Body of pancreas (tissue), 4 donors: ENCODE measurements around the gene ERBB4.

Experiments
- POLR2A ChIP-seq, 3 donors: fragments of 450-650 bp; IDR thresholded peaks; one replicate each; pipeline ENCODE4 v1.6.1; 2016; ENCODE audit warnings: antibody characterized with exemption in 3 of 3, mild to moderate bottlenecking in 2 of 3
- TF ChIP-seq, protein P1 (sequence below), 7 experiments: fragments of 450-650 bp in 4 of 7; fragments of 200-600 bp in 3 of 7; sonication (generic) in 3 of 7; IDR thresholded peaks; one replicate each; pipeline ENCODE4 v1.5.1; 2016 to 2019; ENCODE audit warnings: antibody characterized with exemption in 7 of 7

DNA sequence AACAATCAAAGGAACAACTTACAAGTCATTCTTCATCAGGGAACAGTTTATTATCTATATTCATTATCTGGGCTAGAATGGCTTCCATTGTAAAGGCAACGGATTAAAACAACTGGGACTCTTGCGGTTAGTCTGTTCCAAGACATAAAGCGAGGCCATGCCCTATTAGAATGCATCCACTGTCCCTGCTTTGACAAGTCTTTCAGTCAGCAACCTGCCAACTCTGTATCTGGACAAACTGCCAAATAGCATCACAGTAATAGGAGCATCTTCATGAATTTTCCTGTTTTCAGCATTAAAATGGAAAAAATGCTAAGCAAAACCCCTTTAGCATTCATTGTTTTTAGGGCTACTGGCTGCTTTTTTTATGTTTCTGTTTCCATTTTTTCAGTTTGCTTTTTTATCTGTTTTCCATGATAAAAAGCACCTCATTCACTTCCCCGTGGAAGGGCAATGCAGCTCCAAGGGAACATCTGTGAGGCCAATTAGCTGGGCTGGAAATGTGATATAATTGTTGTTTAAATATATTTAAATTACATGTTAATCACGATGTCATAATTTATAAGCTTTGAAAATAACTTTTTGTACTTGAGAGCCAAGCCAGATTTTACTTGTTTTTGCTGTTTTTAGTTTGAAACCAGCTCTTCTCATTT lies 1147.9 kb downstream of the ERBB4 start:
- TF ChIP-seq, protein P1, sequence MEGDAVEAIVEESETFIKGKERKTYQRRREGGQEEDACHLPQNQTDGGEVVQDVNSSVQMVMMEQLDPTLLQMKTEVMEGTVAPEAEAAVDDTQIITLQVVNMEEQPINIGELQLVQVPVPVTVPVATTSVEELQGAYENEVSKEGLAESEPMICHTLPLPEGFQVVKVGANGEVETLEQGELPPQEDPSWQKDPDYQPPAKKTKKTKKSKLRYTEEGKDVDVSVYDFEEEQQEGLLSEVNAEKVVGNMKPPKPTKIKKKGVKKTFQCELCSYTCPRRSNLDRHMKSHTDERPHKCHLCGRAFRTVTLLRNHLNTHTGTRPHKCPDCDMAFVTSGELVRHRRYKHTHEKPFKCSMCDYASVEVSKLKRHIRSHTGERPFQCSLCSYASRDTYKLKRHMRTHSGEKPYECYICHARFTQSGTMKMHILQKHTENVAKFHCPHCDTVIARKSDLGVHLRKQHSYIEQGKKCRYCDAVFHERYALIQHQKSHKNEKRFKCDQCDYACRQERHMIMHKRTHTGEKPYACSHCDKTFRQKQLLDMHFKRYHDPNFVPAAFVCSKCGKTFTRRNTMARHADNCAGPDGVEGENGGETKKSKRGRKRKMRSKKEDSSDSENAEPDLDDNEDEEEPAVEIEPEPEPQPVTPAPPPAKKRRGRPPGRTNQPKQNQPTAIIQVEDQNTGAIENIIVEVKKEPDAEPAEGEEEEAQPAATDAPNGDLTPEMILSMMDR (IDR thresholded peaks at IDR 0.05), result no peak
- no peak for TF ChIP-seq POLR2A (IDR thresholded peaks at IDR 0.05)
